ENCODE results near the gene SERPINB6. TPM values are rescaled to one million over a fixed set of nuclear protein-coding genes. Genes with fewer than 3 reads are reported as not detected.
"Not testable (repeated sequence)": the region's sequence is repeated elsewhere in the genome, so short reads cannot be mapped to it uniquely, and the experiment has no call there.

The SERPINB6 gene
- total RNA-seq, 4 donors from 2014 or later: 76.6 to 95.7 (median 84.4) TPM

- WGBS, 2 donors: 80 to 84% methylated on average over 3 to 7 of the region's 7 CpGs
- DNase-seq: no peak
- TF ChIP-seq POLR2A (IDR thresholded peaks at IDR 0.05): no peak
- no peak for TF ChIP-seq CTCF (IDR thresholded peaks at IDR 0.05)
- peaks cover 0 to 14% (median 0%) of the 10 kb centered on the region in 3 donors for H3K4me1 ChIP-seq
- H3K36me3 ChIP-seq: peaks cover 6 to 36% (median 10%) of the 10 kb centered on the region in 3 donors
- H3K27ac ChIP-seq: no peak overlapping the region
- no peaks in the 10 kb centered on the region for H3K27me3 ChIP-seq
- intact Hi-C loops (cut with DNase I): no loop called here
- H3K9me3 ChIP-seq: no peaks in the 10 kb centered on the region
- H3K4me3 ChIP-seq: no peak overlapping the region
These were observed 26.8 kb downstream of the SERPINB6 start for GRCh38 chr6:2944405-2945152.

GRCh38 chr6:2943564-2943955 lies 27.8 kb downstream of the SERPINB6 start:
- no peak for TF ChIP-seq POLR2A (IDR thresholded peaks at IDR 0.05)
- TF ChIP-seq CTCF (IDR thresholded peaks at IDR 0.05): no peak
- Histone ChIP-seq H3K4me1 (peaks cover 0 to 14% (median 0%) of the 10 kb centered on the region in 3 donors), H3K4me3 (no peak overlapping the region), H3K36me3 (peaks cover 6 to 26% (median 10%) of the 10 kb centered on the region in 3 donors), H3K9me3 (no peaks in the 10 kb centered on the region), H3K27me3 (no peaks in the 10 kb centered on the region), H3K27ac (peak overlapping the region in 2 of 4 donors; percentile 34 to 50)
- DNase-seq: no peak
- WGBS, 2 donors: 87 to 96% methylated on average over 3 to 5 of the region's 5 CpGs
- intact Hi-C loops (cut with DNase I): no loop called here

GRCh38 chr6:2942914-2943563 lies 28.3 kb downstream of the SERPINB6 start:
- peaks cover 0 to 14% (median 0%) of the 10 kb centered on the region in 3 donors for H3K4me1 ChIP-seq
- no peaks in the 10 kb centered on the region for H3K9me3 ChIP-seq
- H3K4me3 ChIP-seq: peak overlapping the region in 1 of 4 donors; percentile 27
- H3K27me3 ChIP-seq: no peaks in the 10 kb centered on the region
- peak overlapping the region in 2 of 4 donors; percentile 34 to 50 for H3K27ac ChIP-seq
- DNase-seq: no peak
- WGBS, 2 donors: 60 to 61% methylated on average over 12 of the region's 12 CpGs
- H3K36me3 ChIP-seq: peaks cover 6 to 20% (median 9%) of the 10 kb centered on the region in 3 donors
- intact Hi-C loops (cut with DNase I): no loop called here
- TF ChIP-seq POLR2A (IDR thresholded peaks at IDR 0.05): no peak
- no peak for TF ChIP-seq CTCF (IDR thresholded peaks at IDR 0.05)

- H3K27ac ChIP-seq; H3K27me3 ChIP-seq; DNase-seq; intact Hi-C loops (cut with DNase I); H3K4me3 ChIP-seq; H3K9me3 ChIP-seq: not testable (repeated sequence)
- Histone ChIP-seq H3K36me3 (peaks cover 0 to 11% (median 0%) of the 10 kb centered on the region in 3 donors), H3K4me1 (peaks cover 0 to 14% (median 0%) of the 10 kb centered on the region in 3 donors)
- 95 to 96% methylated on average over 9 to 20 of the region's 21 CpGs for WGBS, 2 donors
These were observed 29.3 kb downstream of the SERPINB6 start for GRCh38 chr6:2942116-2942515.

GRCh38 chr6:2940851-2941250 lies 30.5 kb downstream of the SERPINB6 start:
- TF ChIP-seq CTCF (IDR thresholded peaks at IDR 0.05): no peak
- TF ChIP-seq POLR2A (IDR thresholded peaks at IDR 0.05): no peak
- Histone ChIP-seq H3K27ac (no peak overlapping the region), H3K4me3 (no peak overlapping the region), H3K9me3 (no peaks in the 10 kb centered on the region), H3K36me3 (no peaks in the 10 kb centered on the region), H3K27me3 (no peaks in the 10 kb centered on the region), H3K4me1 (peaks cover 0 to 14% (median 0%) of the 10 kb centered on the region in 3 donors)
- no peak for DNase-seq
- WGBS, 2 donors: 76 to 96% methylated on average over 3 of the region's 3 CpGs
- intact Hi-C loops (cut with DNase I): no loop called here

All from esophagus squamous epithelium (tissue), 5 donors.